Common myeloid progenitor, CD34-positive (primary cell): ENCODE results near the gene GADD45A.

Source experiments
- CTCF ChIA-PET: fragments of 350-600 bp; sonication (Branson Sonifier 250); formaldehyde crosslinking; loops from one replicate; lab custom pipeline; 2021; ENCODE audit warnings: antibody characterized with exemption; lab: Charles Lee
- POLR2A ChIA-PET: fragments of 350-600 bp; sonication (Branson Sonifier 250); formaldehyde crosslinking; loops from one replicate; lab custom pipeline; 2021; ENCODE audit warnings: antibody characterized with exemption; lab: Charles Lee
- DNase-seq, 3 donors: peaks; one replicate each; pipeline versions ENCODE4 v3.0.0 to v3.0.0-alpha.2; 2013
- H3K27ac ChIP-seq, 2 experiments: 1 replicate in 1 of 2; 2 replicates in 1 of 2; pipeline ENCODE4 v1.7.0; 2013; ENCODE audit warnings: inconsistent platforms in 2 of 2, low read length in 2 of 2, mild to moderate bottlenecking in 2 of 2, low read depth in 1 of 2, moderate library complexity in 1 of 2; ENCODE audit not compliant: severe bottlenecking in 2 of 2, insufficient read depth in 1 of 2, poor library complexity in 1 of 2
- H3K27me3 ChIP-seq, 5 experiments: replicated peaks in 2 of 5; 1 replicate in 3 of 5; 2 replicates in 2 of 5; pipeline versions ENCODE4 v1.6.1 to v1.7.0; 2013; ENCODE audit warnings: low read length in 4 of 5, mild to moderate bottlenecking in 2 of 5, moderate library complexity in 2 of 5, inconsistent platforms in 1 of 5; ENCODE audit not compliant: insufficient read depth in 5 of 5, control insufficient read depth in 4 of 5
- H3K36me3 ChIP-seq, 4 experiments: 1 replicate in 2 of 4; 2 replicates in 2 of 4; pipeline versions ENCODE4 v1.6.1 to v1.7.0; 2013; ENCODE audit warnings: low read length in 3 of 4, control low read depth in 1 of 4, mild to moderate bottlenecking in 1 of 4; ENCODE audit not compliant: control insufficient read depth in 4 of 4, insufficient read depth in 4 of 4
- H3K4me1 ChIP-seq, 4 experiments: 1 replicate in 3 of 4; 2 replicates in 1 of 4; pipeline versions ENCODE4 v1.6.1 to v1.7.1; 2013; ENCODE audit warnings: low read length in 3 of 4, mild to moderate bottlenecking in 3 of 4, control low read depth in 1 of 4, inconsistent platforms in 1 of 4, moderate library complexity in 1 of 4; ENCODE audit not compliant: control insufficient read depth in 4 of 4, insufficient read depth in 4 of 4; ENCODE audit errors: control extremely low read depth in 1 of 4
- H3K4me3 ChIP-seq, 7 experiments: 1 replicate in 4 of 7; 2 replicates in 3 of 7; pipeline versions ENCODE4 v1.5.1 to v1.7.0; 2013; ENCODE audit warnings: mild to moderate bottlenecking in 7 of 7, low read length in 6 of 7, moderate library complexity in 6 of 7, inconsistent platforms in 2 of 7, low read depth in 2 of 7, control low read depth in 1 of 7; ENCODE audit not compliant: insufficient read depth in 4 of 7, control insufficient read depth in 1 of 7; ENCODE audit errors: extremely low read depth in 1 of 7
- H3K9me3 ChIP-seq, 5 experiments: 1 replicate in 4 of 5; 2 replicates in 1 of 5; pipeline versions ENCODE4 v1.6.1 to v1.7.1; 2013; ENCODE audit warnings: low read length in 4 of 5, mild to moderate bottlenecking in 2 of 5, inconsistent platforms in 1 of 5, low read depth in 1 of 5, moderate library complexity in 1 of 5; ENCODE audit not compliant: control insufficient read depth in 4 of 5, insufficient read depth in 2 of 5; ENCODE audit errors: control extremely low read depth in 1 of 5
- WGBS: methylation state at CpG from one replicate; pipeline ENCODE4 v1.1.5; 2013; ENCODE audit not compliant: insufficient coverage; 5-methylcytosine and 5-hydroxymethylcytosine counted together

GADD45A gene

DNA sequence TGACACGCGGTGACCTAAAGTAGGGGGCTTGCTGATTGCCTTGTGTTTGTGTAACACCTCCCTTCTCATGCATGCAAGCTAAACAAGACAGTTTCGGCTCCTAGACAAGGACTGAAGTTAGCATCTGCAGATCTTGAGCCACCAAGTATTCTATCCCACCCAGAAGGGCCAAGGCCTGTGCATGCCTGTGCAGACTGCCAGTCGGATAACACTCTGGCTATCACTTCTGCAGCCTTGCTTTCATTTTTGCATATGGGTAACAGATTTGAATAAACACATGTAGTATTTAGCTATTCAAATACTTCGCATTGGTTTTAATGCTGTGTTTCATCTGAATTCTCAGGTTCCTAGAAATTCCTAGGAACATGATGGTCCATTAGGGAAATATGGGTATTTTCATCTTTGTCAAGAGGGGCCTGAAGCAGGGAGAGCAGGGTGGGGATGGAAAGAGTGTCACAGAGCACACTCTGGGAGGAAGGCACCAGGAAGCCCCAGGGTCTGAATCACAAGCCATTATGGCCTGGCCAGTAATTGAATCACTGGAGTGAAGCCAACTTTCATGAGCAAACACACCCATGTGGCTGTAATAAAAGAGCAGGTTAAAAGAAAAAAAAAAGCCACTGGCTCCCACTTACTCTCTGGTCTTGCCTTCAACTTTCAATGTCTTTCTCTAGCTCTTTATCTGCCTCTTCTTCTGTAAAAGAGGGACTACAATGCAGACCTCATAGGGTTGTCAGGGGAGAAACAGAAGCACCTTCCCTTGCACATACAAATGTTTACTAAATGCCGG lies 28.3 kb downstream of the GADD45A start:
- Histone ChIP-seq H3K4me3 (no peak overlapping the region), H3K9me3 (no peaks in the 10 kb centered on the region), H3K36me3 (no peaks in the 10 kb centered on the region), H3K27me3 (no peaks in the 10 kb centered on the region), H3K27ac (peak overlapping the region in 1 of 2 experiments; percentile 18), H3K4me1 (peaks cover 0 to 26% (median 23%) of the 10 kb centered on the region in 4 experiments)
- DNase-seq: no peak
- ChIA-PET CTCF (interaction anchor here (0.6 to 1.0 kb wide), 2 partner anchors 34 to 89 kb away, joined by 3 to 6 read pairs; no protein-coding TSS in a partner anchor), POLR2A (interaction anchor here (0.7 kb wide), 1 partner anchor 152 kb away, joined by 11 read pairs; no protein-coding TSS in a partner anchor)
- 100% methylated on average over 3 of the region's 6 CpGs for WGBS

DNA sequence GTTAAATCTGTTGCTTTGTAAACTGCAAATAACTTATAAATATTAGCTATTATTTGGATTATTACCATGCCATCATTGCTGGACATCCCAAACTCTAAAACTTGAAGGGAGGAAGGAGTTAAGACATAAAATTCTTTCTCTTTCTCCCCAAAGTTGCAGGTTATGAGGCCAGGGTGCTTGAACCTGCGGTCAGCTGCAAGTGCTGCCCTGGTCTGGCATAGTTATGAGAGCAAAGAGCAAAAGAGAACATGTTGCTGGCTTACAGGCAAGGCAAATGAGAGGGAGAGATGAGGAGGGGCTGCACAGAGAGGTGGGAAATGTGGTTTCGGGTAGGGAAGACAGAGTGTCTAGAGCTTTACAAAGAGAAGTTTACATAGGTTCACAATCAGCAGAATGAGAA lies 30.8 kb downstream of the GADD45A start:
- Histone ChIP-seq H3K27ac (no peak overlapping the region), H3K4me3 (no peak overlapping the region), H3K36me3 (no peaks in the 10 kb centered on the region), H3K9me3 (no peaks in the 10 kb centered on the region), H3K4me1 (peaks cover 3 to 34% (median 27%) of the 10 kb centered on the region in 4 experiments), H3K27me3 (no peaks in the 10 kb centered on the region)
- DNase-seq: no peak
- ChIA-PET POLR2A (no interaction called here), CTCF (interaction anchor here (0.8 to 1.5 kb wide), 2 partner anchors 15 to 23 kb away, joined by 3 read pairs; no protein-coding TSS in a partner anchor)
- WGBS: 80% methylated on average over 2 of the region's 2 CpGs

DNA sequence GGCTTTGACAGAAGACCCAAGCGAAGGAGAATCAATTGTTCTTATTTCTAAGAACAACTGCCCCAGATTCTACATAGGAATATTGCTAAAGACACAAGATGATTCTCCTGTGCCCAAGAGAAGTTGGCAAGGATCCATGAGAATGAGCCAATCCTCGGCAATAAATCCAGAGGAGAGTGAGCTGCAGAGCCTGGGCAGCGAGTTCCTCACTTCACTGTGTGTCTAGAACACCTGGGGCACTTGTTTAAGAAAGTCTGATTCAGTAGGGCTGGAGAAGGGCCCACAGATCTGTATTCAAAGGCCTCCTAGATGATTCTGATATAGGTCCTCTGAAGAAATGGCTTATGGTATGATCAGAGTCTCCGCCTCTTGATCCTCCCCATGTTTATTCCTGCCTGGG lies 31.8 kb downstream of the GADD45A start:
- H3K27me3 ChIP-seq: no peaks in the 10 kb centered on the region
- POLR2A ChIA-PET: no interaction called here
- H3K27ac ChIP-seq: no peak overlapping the region
- CTCF ChIA-PET: interaction anchor here (1.6 kb wide), 1 partner anchor 30 kb away, joined by 3 read pairs; no protein-coding TSS in a partner anchor
- no peak overlapping the region for H3K4me3 ChIP-seq
- WGBS: 89% methylated on average over 4 of the region's 4 CpGs
- no peak for DNase-seq
- no peaks in the 10 kb centered on the region for H3K9me3 ChIP-seq
- H3K36me3 ChIP-seq: no peaks in the 10 kb centered on the region
- H3K4me1 ChIP-seq: peaks cover 4 to 29% (median 21%) of the 10 kb centered on the region in 4 experiments

DNA sequence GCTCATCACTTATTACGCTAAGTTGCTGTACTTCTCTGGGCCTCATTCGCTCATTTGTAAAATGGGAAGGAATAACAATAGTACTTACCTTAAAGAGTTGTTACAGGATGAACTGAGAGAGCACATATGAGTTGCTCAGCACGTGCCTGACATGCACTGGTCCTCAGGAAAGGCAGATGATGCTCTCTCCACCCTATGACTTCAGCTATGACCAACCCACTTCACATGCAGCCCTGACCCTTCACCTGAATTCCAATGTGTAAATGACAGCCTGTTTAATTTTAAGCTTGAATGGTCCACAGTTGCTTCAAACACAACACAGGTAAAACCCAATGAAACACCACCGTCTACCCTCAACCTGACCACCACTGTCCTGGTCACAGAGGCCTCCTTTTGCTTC lies 32.9 kb downstream of the GADD45A start:
- Histone ChIP-seq H3K27me3 (no peaks in the 10 kb centered on the region), H3K9me3 (no peaks in the 10 kb centered on the region), H3K27ac (no peak overlapping the region), H3K4me3 (no peak overlapping the region), H3K4me1 (peaks cover 4 to 24% (median 17%) of the 10 kb centered on the region in 4 experiments), H3K36me3 (no peaks in the 10 kb centered on the region)
- ChIA-PET POLR2A (no interaction called here), CTCF (interaction anchor here (1.6 kb wide), 2 partner anchors 23 to 28 kb away, joined by 3 to 4 read pairs; no protein-coding TSS in a partner anchor)
- WGBS: 100% methylated on average over 1 of the region's 4 CpGs
- DNase-seq: no peak

DNA sequence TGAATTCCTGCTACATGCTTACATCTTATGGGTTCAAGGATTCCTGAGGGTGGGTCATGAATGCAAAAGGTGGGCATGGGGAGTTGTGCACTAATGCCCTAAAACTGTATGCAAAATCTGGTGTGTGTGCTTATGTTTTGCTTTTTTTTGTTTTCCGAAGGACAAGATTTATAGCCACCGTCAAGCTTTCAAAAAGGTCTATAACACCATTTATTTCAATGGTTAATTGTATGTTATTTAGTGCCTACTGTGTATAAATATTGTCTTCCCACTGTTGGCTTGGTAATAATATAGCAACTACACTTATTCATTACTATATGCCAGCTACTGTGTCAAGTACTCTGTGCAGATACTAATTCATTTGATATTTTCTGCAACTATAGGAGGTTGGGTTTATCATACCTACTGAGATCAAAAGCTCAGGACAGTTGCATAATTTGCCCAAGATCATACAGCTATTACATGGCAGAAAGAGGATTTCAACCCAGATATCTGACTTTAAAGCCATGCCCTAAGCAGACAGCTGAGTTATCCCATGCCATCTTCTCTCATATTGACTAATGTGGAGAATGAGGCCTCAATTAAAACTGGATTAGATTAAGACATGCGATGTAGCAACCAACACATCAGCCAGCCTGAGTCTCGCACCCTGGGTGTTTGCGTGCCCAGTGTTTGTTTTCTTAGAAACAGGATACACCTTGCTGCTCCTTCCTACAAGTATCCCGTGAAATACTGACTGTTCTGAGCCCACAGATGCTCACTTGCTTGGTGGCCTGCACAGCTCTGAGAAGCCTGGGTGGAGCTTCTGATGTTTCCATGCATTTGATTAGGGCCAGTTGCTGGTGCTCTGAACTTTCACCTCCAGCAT lies 34.6 kb downstream of the GADD45A start:
- Histone ChIP-seq H3K36me3 (no peaks in the 10 kb centered on the region), H3K9me3 (no peaks in the 10 kb centered on the region), H3K27ac (no peak overlapping the region), H3K4me3 (no peak overlapping the region), H3K4me1 (peaks cover 13 to 26% (median 16%) of the 10 kb centered on the region in 4 experiments), H3K27me3 (no peaks in the 10 kb centered on the region)
- DNase-seq: peak in 2 of 3 donors; percentile 75 to 87
- ChIA-PET POLR2A (no interaction called here), CTCF (interaction anchor here (0.9 to 2.7 kb wide), 5 partner anchors 13 to 153 kb away, joined by 3 to 12 read pairs (median 4); no protein-coding TSS in a partner anchor)
- 41% methylated on average over 4 of the region's 6 CpGs for WGBS

DNA sequence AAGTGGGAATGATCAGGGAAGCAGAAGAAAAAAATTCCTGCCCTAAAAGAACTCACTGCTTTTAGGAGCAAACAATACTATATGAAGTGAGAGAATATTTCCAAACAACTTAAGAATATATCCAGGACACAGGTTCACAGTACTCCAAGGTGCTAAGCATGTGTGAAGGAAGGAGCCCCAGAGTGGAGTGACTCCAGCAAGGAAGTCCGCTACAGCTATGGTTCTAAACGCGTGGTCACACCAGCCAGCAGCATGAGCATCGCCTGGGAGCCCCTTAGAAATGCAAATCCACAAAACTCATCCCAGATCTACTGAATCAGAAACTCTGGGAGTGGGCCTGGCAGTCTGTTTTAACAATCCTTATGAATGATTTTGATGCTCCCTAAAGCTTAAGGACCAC lies 36.1 kb downstream of the GADD45A start:
- DNase-seq: no peak
- no peak overlapping the region for H3K4me3 ChIP-seq
- no peaks in the 10 kb centered on the region for H3K9me3 ChIP-seq
- H3K27me3 ChIP-seq: no peaks in the 10 kb centered on the region
- WGBS: 100% methylated on average over 2 of the region's 4 CpGs
- peaks cover 14 to 33% (median 19%) of the 10 kb centered on the region in 4 experiments for H3K4me1 ChIP-seq
- no peaks in the 10 kb centered on the region for H3K36me3 ChIP-seq
- H3K27ac ChIP-seq: no peak overlapping the region
- ChIA-PET POLR2A (no interaction called here), CTCF (interaction anchor here (0.8 to 2.7 kb wide), 6 partner anchors 11 to 383 kb away, joined by 3 to 12 read pairs (median 4); partner anchors contain the start of gene GADD45A)
